CD4-positive, alpha-beta T cell treated with Interferon alpha-2 for 1 hour (primary cell): Measurements from ENCODE around the gene SUDS3.
A peak's percentile ranks its signal among the peaks of the same experiment; 100 is the strongest.
"Not testable (repeated sequence)": the region's sequence is repeated elsewhere in the genome, so short reads cannot be mapped to it uniquely, and the experiment has no call there.

ENCODE experiments used
- DNase-seq, 2 donors: peaks; one replicate each; pipeline ENCODE4 v3.0.0-alpha.2; 2020 to 2022

SUDS3 gene, protein sequence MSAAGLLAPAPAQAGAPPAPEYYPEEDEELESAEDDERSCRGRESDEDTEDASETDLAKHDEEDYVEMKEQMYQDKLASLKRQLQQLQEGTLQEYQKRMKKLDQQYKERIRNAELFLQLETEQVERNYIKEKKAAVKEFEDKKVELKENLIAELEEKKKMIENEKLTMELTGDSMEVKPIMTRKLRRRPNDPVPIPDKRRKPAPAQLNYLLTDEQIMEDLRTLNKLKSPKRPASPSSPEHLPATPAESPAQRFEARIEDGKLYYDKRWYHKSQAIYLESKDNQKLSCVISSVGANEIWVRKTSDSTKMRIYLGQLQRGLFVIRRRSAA

DNA sequence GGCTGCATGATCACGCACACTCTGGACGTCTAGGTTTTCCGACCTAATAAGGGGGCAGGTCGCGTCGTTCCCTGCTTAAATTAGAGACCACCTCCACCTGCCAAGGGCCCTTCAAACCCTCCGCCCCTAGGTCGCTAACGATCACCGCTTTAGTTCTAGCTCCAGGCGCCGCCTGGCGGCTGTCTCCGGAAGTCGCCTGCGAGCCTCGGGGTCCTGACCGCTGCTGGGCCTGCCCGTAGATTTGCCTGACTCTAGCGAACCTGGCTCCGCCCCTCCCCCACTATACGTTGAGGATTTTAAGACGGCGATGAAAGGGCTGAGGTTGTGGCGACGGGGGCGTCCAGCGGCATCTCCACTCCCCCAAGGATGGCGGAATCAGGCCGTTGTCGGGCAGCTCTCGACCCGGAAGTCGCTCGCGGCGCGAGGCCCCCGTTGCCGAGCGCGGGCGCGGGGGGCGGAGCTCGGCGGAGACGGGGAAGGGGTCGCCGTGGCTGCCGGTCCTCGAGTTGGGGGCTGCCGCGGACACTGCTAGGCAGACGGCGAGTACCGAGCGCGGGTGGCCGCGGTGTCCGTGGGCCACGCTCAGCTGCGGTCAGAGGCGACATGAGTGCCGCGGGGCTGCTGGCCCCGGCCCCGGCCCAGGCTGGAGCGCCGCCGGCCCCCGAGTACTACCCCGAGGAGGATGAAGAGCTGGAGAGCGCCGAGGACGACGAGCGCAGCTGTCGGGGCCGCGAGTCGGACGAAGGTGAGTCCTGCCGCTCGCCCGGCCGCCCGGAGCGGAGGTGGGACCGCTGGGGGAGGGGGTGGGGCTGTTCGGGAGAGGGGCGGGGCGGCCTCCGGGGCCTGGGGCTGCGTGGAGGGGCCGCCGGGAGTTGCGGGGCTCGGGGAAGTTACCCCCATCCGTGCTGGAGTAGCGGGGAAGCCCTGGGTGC, at the start of gene SUDS3:
TSS of gene SUDS3 (plus strand) at position 467 of the 932 bp plus-strand sequence. CDS start at position 604, 137 bp downstream.
- peak; percentile 89 to 94 for DNase-seq

DNA sequence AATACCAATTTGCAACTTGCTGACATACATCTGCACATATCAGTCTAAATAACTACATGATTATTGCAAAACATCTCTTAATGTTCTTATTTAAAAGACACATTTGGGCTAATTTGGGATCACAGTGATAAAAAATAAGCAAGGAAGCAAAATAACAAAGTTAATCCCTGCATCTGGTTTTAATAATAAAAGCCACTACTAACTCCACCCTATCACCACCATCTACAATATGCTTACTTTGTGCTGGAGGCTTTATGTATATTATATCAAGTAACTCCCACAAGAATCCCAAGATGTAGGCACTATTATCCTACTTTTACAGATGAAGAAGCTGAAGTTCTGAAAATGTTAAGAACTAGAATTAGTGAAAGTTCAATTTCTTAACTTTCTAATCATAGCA, 49.4 kb upstream of the SUDS3 start:
- no peak for DNase-seq

DNA sequence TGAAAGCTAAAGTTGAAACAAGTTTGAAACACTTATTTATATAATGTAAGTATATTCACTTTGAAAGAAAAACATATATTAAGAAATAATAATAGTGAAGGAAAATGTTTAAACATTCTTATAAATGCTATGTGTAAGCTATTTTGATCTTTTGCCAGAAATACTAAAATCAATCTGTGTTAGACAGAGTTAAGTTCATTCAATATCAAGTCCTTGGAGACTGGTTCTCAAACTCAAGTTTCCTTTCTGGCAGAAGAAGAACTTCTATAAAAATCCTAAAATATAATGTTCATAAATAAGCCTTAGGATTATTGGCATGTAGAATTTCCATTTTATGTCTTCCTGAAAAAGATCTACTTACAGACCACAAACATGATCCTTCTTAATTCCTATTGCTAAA, 49.0 kb upstream of the SUDS3 start:
- no peak for DNase-seq

DNA sequence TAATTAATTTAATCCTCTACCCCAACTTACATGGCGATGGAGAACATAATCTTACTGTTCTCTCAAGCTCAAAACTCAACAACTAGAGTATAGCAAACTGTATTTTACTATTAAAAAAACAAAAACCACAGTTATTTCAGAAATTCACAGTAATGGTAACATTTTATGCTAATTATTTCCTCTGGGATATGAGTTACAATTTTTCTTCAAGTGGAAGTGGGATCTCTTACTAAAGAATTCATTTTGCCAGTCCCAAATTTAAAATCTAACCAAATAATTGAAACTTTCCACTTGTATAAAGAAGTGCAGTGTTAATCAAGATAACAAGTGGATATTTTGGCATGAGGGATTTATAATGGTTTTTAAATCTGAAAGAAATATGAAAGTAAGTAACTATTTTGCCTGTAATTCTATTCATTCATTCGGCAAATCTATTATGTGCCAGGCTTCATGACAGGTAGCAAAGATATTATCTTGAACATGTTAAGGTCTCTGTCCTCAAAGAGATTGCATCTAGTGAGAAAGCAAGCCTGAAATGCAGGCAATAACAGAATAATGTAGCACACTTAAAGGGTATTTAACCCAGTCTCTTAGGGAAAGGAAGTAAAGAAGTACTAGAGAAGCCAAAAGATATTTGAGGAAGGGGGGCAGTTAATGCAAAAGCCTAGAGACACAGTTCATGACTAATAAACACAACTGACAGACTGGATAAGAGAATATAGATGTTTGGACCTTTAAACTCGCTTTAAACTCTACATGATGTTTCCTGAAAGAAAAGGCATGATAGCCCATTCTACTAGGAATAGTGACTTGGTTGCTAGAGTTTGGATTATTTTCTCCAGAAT, 47.6 kb upstream of the SUDS3 start:
- DNase-seq = no peak

DNA sequence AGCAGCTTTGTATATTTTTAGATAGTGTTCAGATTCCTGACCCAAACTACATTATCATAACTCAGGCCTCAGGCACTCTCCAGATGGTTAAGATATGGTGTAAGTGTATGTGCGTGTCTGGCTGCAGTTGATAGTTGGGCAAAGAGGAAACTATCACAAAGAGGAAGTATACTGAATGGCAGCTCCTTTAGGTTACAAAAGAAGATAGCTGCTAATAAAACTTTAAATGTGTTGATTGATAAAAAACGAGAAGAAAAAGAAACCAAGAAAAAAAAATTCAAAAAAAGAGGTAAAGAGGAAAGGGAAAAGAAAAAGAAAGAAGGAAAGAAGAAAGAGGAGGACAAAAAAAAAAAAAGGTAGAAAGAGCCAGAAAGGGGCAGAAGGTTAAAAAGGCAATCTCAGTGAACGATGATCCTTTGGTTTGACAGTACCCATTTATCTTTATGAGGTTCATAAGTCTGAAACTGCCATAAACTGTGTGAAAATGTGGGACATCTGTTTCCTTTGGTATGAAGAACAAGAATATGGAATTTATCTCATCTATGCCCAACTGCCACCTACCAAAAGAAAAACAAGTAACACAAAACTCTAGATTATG, 45.8 kb upstream of the SUDS3 start:
- DNase-seq = peak in 1 of 2 donors; percentile 10

DNA sequence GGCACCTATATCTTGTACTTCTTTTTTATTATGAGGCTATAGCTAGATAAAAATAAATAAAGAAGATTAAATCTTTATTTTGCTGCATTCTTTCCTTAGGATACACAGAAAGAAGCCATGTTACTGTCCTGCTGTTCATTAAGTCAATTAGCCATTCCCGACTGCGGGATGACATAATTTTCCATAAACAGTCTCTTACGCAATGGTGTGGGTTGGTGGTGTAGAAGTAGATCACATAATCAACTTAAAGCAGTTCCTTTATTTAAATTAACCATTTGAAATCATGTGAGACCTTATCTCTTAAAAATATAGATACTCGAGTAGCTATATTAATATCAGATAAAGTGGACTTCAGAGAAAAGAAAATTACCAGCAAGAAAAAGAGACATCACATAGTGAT, 43.8 kb upstream of the SUDS3 start:
- no peak for DNase-seq

DNA sequence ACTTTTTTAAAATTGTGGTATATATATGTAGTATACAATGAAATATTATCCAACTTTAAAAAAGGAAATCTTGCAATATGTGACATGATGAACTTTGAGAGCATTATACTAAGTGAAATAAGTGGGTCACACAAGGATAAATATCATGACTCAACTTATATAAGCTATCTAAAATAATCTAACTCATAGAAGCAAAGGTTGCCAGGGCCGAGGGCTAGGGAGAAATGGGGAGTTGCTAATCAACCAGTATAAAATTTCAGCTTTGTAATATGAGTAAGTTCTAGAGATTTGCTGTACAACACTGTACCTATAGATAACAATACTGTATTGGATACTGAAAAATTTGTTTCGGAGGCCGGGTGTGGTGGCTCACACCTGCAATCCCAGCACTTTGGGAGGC, 42.1 kb upstream of the SUDS3 start:
- no peak for DNase-seq

DNA sequence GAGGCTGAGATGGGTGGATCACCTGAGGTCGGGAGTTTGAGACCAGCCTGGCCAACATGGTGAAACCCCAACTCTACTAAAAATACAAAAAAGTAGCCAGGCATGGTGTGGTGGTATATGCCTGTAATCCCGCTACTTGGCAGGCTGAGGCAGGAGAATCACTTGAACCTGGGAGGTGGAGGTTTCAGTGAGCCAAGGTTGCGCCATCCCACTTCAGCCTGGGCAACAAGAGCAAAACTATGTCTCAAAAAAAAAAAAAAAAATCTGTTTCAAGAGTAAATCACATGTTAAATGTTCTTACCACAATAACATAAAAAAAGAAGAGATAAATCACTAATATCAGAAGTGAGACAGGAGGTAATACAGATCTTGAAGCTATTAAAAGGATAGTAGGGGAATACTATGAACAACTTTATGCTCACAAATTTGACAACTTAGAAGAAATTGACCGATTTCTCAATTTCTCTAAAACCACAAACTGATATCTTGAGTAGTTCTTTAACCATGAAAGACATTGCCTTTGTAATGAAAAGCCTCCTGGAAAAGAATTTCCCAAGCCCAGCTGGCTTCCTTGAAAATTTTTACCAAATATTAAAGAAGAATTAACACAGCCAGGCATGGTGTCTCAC, 41.3 kb upstream of the SUDS3 start:
- no peak for DNase-seq

DNA sequence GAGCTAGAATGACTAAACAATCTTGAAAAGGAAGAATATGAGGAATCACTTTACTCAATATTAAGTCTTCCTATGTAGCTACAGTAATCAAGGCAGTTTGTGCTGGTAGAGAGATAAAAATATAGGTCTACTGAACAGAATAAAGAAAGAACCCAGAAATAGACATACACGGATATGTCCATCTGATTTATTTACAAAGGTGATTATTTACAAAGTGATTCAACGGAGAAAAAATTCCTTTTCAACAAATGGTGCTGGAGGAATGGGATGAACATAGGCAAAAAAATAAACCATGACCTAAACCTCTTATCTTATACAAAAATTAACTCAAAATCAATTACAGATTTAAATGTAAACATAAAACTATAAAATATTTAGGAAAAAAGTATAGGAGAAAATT, 40.2 kb upstream of the SUDS3 start:
- no peak for DNase-seq

DNA sequence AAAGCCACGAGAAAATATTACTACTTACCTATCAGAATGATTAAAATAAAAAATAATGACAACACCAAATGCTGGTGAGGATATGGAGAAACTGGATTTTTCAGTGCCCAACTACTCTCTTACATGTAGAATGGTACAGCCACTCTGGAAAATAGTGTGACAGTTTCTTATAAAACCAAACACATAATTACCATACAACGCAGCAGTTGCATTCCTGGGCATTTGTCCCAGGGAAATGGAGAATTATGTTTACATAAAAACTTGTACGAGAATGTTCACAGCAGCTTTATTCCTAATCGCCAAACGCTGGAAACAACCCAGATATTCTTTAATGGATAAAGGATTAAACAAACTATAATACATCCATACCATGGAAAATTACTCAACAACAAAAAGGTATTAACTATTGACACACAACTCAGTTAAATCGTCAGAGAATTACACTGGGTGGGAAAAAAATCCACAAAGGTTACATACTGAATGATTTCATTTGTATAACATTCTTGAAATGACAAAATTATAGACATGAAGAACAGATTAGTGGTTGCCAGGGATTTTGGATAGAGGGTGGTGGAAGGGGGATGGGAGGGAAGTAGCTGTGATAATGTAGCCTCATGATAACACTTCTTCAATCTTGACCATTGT, 39.0 kb upstream of the SUDS3 start:
- no peak for DNase-seq

DNA sequence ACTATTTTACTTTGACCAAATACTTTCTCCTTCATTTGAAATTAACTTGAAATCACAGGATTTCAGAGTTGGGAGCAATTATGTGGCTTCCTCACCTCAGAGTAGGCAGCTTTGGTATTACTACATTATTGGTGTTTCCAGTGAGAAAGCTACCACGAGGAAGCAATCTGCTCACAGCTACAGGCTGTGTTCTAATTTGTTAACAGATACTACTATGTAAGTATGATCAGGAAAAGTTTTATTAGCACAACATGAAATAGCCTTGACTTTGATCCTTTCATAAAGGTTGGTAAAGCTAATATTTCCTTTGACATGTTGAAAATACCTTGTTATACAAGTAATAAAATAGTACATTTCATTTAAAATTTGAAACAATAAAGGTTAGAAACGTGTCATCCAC, 34.3 kb upstream of the SUDS3 start:
- DNase-seq = no peak

DNA sequence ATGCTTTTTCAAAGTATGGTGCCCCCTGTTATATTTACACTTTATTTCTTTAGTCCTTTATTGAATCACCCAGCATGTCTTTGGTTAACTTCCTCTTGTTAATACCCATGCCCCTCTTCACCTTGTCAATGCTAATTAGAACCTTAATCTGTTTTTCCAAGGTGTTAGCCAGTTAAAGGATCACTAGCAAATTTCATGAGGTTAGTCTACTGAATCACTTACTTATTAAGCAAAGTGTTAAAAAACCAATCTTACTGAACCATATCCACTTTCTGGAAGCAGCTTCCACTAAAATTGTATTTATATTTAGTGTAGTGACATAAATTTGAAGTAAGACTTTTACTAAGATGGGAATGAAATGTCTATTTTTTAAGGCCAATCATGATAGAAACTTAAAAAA, 31.5 kb upstream of the SUDS3 start:
- no peak for DNase-seq

DNA sequence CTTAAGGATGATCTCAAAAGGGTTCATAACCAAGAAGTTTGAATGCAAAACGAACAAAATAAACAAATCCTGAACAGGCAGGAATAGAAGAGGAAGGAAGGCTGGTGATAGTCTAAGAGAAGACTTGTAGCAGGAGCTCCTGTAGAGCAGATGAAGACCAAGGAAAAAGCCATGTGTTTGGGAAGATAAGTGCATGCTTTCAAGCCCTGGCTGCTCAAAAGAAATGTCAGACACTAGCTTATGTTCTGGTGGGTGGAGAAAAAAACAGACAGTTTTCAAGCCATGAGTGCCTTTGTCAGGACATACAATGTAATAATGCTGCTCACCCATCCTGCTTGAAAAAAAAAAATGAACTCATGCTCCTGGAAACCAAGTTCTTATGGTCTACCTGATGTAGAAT, 31.0 kb upstream of the SUDS3 start:
- no peak for DNase-seq

DNA sequence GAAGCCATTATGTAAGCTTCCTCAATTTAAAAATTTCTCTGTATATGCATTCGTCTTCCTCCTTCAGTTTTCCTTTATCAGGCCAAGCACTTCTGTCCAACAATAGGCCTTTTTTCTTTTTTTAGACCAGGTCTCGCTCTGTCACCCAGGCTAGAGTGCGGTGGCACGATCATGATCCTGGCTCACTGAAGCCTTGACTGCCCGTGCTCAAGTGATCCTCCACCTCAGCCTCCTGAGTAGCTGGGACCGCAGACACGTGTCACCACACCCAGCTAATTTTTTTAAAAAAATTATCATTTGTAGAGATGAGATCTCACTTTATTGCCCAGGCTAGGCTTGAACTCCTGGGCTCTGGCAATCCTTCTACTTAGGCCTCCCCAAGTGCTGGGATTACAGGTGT, 29.5 kb upstream of the SUDS3 start:
- DNase-seq = no peak

DNA sequence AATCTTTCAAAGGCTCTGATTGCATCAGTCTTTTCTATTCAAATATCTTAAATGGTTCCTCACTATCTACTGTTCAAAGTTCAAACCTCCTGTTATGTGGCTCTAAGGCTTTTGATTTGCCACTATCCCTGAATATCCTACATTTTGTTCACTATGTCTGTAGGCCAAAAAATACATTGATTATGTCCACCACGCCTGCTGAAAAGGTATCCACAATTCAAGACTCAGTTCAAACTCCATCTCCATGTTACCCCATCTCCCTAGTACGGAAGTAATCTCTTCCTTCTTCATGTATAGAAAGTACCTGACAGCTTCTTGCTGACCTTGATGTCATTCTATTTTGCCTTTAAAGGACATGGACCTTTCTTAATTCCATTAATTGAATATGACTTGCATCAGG, 28.4 kb upstream of the SUDS3 start:
- DNase-seq = no peak

DNA sequence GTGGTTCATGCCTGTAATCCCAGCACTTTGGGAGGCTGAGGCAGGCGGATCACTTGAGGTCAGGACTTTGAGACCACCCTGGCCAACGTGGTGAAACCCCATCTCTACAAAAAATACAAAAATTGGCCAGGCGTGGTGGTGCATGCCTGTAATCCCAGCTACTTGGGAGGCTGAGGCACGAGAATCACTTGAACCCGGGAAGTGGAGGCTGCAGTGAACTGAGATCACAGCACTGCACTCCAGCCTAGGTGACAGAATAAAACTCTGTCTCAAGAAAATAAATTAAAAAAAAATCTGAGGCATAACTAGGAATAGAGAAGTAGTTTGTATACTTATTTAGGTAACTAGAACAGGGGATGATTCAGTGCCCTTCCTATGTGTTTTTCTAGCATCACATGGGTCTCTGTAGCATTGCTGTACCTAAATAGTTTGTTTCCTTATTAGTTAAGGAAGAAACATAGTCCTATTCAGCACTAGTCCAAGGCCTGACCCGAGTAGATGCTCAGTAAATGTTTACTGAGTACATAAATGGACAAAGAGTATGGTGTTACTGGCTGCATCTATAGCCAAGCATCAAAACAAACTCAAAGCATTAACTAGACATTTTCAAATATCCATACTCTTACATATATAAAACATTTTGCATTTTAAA, 25.3 kb upstream of the SUDS3 start:
- no peak for DNase-seq

DNA sequence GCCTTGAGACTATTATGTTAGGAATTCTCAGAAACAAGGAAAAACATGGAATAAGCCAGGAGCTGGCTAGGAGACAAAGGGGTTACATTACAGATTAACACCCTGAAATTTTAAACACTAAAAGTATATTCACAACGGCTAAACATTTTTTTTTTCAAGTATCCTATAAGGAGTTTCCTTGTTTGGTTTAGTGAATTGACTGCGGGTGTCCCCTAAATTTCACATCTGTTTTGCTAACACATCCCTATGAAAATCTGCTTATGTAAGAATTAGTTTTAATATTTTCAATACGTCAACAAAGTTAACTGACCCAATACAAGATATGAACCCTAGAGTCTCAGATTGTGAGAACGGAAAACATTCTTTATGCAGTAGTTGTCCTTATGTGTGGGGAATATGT, 22.6 kb upstream of the SUDS3 start:
- DNase-seq = no peak

DNA sequence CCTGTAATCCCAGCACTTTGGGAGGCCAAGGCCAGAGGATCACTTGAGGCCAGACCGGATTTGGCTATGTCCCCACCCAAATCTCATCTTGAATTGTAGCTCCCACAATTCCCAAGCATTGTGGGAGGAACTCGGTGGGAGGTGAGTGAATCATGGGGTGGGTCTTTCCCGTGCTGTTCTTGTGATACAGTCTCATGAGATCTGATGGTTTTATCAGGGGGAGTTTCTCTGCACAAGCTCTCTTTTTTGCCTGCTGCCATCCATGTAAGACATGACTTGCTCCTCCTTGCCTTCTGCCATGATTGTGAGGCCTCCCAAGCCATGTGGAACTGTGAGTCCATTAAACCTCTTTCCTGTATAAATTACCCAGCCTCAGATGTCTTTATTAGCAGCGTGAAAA, 21.9 kb upstream of the SUDS3 start:
- DNase-seq = not testable (repeated sequence)

DNA sequence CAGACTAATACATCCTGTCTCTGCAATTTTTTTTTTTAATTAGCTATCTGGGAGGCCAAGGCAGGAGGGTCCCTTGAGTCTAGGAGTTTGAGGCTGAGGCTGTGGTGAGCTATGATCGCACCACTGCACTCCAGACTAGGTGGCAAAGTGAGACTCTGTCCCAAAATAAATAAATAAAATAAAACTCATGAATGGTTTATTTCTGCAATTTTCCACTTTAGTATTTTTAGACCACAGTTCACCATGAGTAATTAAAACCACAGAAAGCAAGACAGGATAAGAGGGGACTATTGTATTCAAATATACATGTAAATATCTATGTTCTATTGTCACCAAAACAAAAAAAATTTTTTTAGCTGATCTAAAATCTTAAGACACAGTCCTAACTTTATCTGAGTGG, 21.5 kb upstream of the SUDS3 start:
- DNase-seq = no peak

DNA sequence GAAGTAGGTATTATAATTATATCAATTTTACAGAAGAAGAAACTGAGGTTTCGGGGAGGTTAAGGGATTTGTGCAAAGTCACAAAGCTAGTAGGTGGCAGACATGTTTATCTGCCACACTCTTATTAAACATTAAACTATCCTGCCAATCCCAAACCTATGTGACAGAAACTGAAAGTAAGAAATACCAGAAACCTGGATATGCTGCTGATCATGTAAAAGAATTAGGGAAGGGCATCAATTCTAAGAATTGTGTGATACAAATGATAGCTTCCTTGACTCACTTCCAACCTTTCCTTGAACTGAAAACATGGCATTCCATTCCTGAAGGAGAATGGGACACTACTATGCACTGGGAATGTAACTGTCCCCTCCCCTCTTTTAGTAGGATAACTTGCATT, 20.5 kb upstream of the SUDS3 start:
- no peak for DNase-seq

DNA sequence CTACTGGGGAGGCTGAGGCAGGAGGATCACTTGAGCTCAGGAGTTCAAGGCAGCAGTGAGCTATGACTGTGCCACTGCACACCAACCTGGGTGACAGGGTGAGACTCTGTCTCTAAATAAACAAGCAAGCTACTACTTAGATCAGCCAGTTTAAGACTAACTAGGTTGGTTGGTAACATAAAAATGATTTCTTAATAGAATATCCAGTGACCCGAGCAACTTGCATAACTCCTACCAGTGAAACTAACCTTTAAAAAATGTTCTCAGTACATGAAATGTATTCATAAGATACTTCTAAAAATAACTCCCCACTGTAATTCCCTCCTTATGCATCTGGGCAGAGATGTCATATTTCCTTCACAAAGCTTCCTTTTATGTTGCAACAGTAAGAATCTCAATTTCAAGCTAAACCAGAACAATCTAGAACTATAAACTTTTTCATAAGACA, 19.5 kb upstream of the SUDS3 start:
- no peak for DNase-seq
